Measurements from ENCODE around the gene DMRT1. TPM values are rescaled to one million over a fixed set of nuclear protein-coding genes. Genes with fewer than 3 reads are reported as not detected.

DMRT1 gene
- total and polyA plus RNA-seq, 3 donors from 2014 or later: 54.4 to 128 (median 93.4) TPM

GRCh38 chr9:840343-840742, 1.2 kb upstream of the DMRT1 start:
- H3K36me3 ChIP-seq (ENCODE audit: low read depth, missing control alignments): no peaks in the 10 kb centered on the region
- H3K9me3 ChIP-seq: no peaks in the 10 kb centered on the region
- DNase-seq: peak; percentile 39
- 37 to 44% methylated on average over 7 of the region's 7 CpGs for WGBS, 2 donors
- H3K4me3 ChIP-seq: no peak overlapping the region
- no peak overlapping the region for H3K27ac ChIP-seq
- no peak for TF ChIP-seq POLR2A (IDR thresholded peaks at IDR 0.05)
- no peak for TF ChIP-seq CTCF (IDR thresholded peaks at IDR 0.05)
- H3K27me3 ChIP-seq: no peaks in the 10 kb centered on the region
- H3K4me1 ChIP-seq: no peaks in the 10 kb centered on the region
- intact Hi-C loops (cut with DNase I; ENCODE audit: low total_unique reads): no loop called here

- WGBS, 2 donors: 10 to 11% methylated on average over 21 to 46 of the region's 61 CpGs
- H3K9me3 ChIP-seq: no peaks in the 10 kb centered on the region
- H3K4me1 ChIP-seq: no peaks in the 10 kb centered on the region
- H3K27me3 ChIP-seq: no peaks in the 10 kb centered on the region
- peak overlapping the region; percentile 38 to 85 for H3K27ac ChIP-seq
- H3K4me3 ChIP-seq: peak overlapping the region; percentile 27 to 75
- H3K36me3 ChIP-seq (ENCODE audit: low read depth, missing control alignments): no peaks in the 10 kb centered on the region
- TF ChIP-seq POLR2A (IDR thresholded peaks at IDR 0.05): no peak
- TF ChIP-seq CTCF (IDR thresholded peaks at IDR 0.05): no peak
- DNase-seq: peak; percentile 29
- intact Hi-C loops (cut with DNase I; ENCODE audit: low total_unique reads): no loop called here
These were observed 1.3 kb downstream of the DMRT1 start for GRCh38 chr9:842635-843426.

- Histone ChIP-seq H3K9me3 (no peaks in the 10 kb centered on the region), H3K4me3 (peak overlapping the region; percentile 27 to 75), H3K27ac (peak overlapping the region; percentile 38 to 85), H3K36me3 (ENCODE audit: low read depth, missing control alignments) (no peaks in the 10 kb centered on the region), H3K27me3 (no peaks in the 10 kb centered on the region), H3K4me1 (no peaks in the 10 kb centered on the region)
- 15 to 18% methylated on average over 12 of the region's 12 CpGs for WGBS, 2 donors
- intact Hi-C loops (cut with DNase I; ENCODE audit: low total_unique reads): no loop called here
- no peak for DNase-seq
- TF ChIP-seq POLR2A (IDR thresholded peaks at IDR 0.05): no peak
- no peak for TF ChIP-seq CTCF (IDR thresholded peaks at IDR 0.05)
These were observed 1.9 kb downstream of the DMRT1 start for GRCh38 chr9:843427-843785.

GRCh38 chr9:846852-847251, 5.4 kb downstream of the DMRT1 start:
- intact Hi-C loops (cut with DNase I; ENCODE audit: low total_unique reads): no loop called here
- Histone ChIP-seq H3K9me3 (no peaks in the 10 kb centered on the region), H3K4me1 (peaks cover 3% of the 10 kb centered on the region), H3K27ac (no peak overlapping the region), H3K4me3 (no peak overlapping the region), H3K36me3 (ENCODE audit: low read depth, missing control alignments) (no peaks in the 10 kb centered on the region), H3K27me3 (no peaks in the 10 kb centered on the region)
- DNase-seq: no peak
- 78 to 80% methylated on average over 6 to 7 of the region's 7 CpGs for WGBS, 2 donors
- TF ChIP-seq CTCF (IDR thresholded peaks at IDR 0.05): no peak
- no peak for TF ChIP-seq POLR2A (IDR thresholded peaks at IDR 0.05)

GRCh38 chr9:847505-847904, 6.0 kb downstream of the DMRT1 start:
- Histone ChIP-seq H3K4me3 (no peak overlapping the region), H3K27ac (no peak overlapping the region), H3K36me3 (ENCODE audit: low read depth, missing control alignments) (no peaks in the 10 kb centered on the region), H3K27me3 (no peaks in the 10 kb centered on the region), H3K9me3 (no peaks in the 10 kb centered on the region), H3K4me1 (peaks cover 3% of the 10 kb centered on the region)
- intact Hi-C loops (cut with DNase I; ENCODE audit: low total_unique reads): no loop called here
- 54% methylated on average over 6 of the region's 6 CpGs for WGBS, 2 donors
- DNase-seq: no peak
- TF ChIP-seq CTCF (IDR thresholded peaks at IDR 0.05) (no peak), POLR2A (IDR thresholded peaks at IDR 0.05) (no peak)
